MCF 10A (cell line): ENCODE measurements around the gene UBE2D3. TPM values are rescaled to one million over a fixed set of nuclear protein-coding genes. Genes with fewer than 3 reads are reported as not detected.
A peak's percentile ranks its signal among the peaks of the same experiment; 100 is the strongest.

Experiments used
- Bru-seq: library from RNA; stranded (reverse); fragments of 400-500 nt; gene quantifications from one replicate; lab custom pipeline; 2021; lab: Mats Ljungman, UMichigan
- BruChase-seq, 2 experiments: library from RNA; stranded (reverse); fragments of 400-500 nt; gene quantifications; one replicate each; lab custom pipeline; 2021; lab: Mats Ljungman, UMichigan
- BruUV-seq: library from RNA; stranded (reverse); fragments of 400-500 nt; replicated peaks from 2 replicates; lab custom pipeline; 2021; lab: Mats Ljungman, UMichigan
- CTCF ChIA-PET: fragments of 300-600 bp; sonication (Branson Sonifier 250); formaldehyde crosslinking; extraction: SDS; loops from one replicate; lab custom pipeline; 2021; ENCODE audit warnings: antibody characterized with exemption, inconsistent platforms; lab: Yijun Ruan, JAX
- POLR2A ChIA-PET: fragments of 300-600, 350-650 bp; sonication (Branson Sonifier 250); formaldehyde crosslinking; extraction: SDS; loops from one replicate; lab custom pipeline; 2020; ENCODE audit warnings: antibody characterized with exemption, inconsistent platforms; lab: Yijun Ruan, JAX
- DNase-seq: peaks from one replicate; pipeline ENCODE4 v3.0.0-alpha.2; 2018; ENCODE audit not compliant: unreplicated experiment
- H3K27ac Mint-ChIP-seq: one replicate; pipeline ENCODE4 v1.8.0; 2022; ENCODE audit warnings: mild to moderate bottlenecking, low read depth, mixed read lengths; ENCODE audit not compliant: unreplicated experiment
- H3K27me3 Mint-ChIP-seq: one replicate; pipeline ENCODE4 v1.8.0; 2022; ENCODE audit warnings: mixed read lengths; ENCODE audit not compliant: insufficient read depth, unreplicated experiment
- H3K36me3 Mint-ChIP-seq: one replicate; pipeline ENCODE4 v1.8.0; 2022; ENCODE audit warnings: mild to moderate bottlenecking, moderate library complexity, mixed read lengths; ENCODE audit not compliant: insufficient read depth, unreplicated experiment
- H3K4me1 Mint-ChIP-seq: one replicate; pipeline ENCODE4 v1.8.0; 2022; ENCODE audit warnings: mixed read lengths; ENCODE audit not compliant: insufficient read depth, unreplicated experiment
- H3K4me3 Mint-ChIP-seq: one replicate; pipeline ENCODE4 v1.8.0; 2022; ENCODE audit warnings: mild to moderate bottlenecking, moderate library complexity, mixed read lengths; ENCODE audit not compliant: unreplicated experiment
- H3K9me3 Mint-ChIP-seq: one replicate; pipeline ENCODE4 v1.8.0; 2022; ENCODE audit warnings: mixed read lengths; ENCODE audit not compliant: unreplicated experiment
- intact Hi-C: fragments of 100-400 bp; cut with micrococcal nuclease; formaldehyde crosslinking; loops from 2 replicates; pipeline ENCODE4 v1.14.1; 2022
- long read RNA-seq: library from polyadenylated mRNA; stranded (forward); transcript quantifications from one replicate; pipeline ENCODE4 v2.0.0, GENCODE V29; 2022
- total RNA-seq: library from RNA; stranded (reverse); gene quantifications from 2 replicates; pipeline ENCODE4 v1.2.3, GENCODE V29; 2022
- TF ChIP-seq, protein P1 (sequence below): fragments of 200-600 bp; IDR thresholded peaks from one replicate; pipeline ENCODE4 v1.8.0; 2022; ENCODE audit warnings: antibody characterized with exemption, mild to moderate bottlenecking; ENCODE audit not compliant: unreplicated experiment

The UBE2D3 gene
- total RNA-seq (505 and 547 TPM in 2 replicates), Bru-seq, nascent RNA (percentile 98 among the genes with signal in this experiment), BruChase-seq, experiment 1, labeled RNA remaining after a 6-hour chase (percentile 96 among the genes with signal in this experiment), BruChase-seq, experiment 2, labeled RNA remaining after a 2-hour chase (percentile 97 among the genes with signal in this experiment)
- long read RNA-seq, full-length matches to known transcripts, result 1,092 of 1,380 reads
- long read RNA-seq, partial matches to known transcripts, result 140 of 1,380 reads
- long read RNA-seq, other reads (novel, unspliced or antisense), result 148 of 1,380 reads

DNA sequence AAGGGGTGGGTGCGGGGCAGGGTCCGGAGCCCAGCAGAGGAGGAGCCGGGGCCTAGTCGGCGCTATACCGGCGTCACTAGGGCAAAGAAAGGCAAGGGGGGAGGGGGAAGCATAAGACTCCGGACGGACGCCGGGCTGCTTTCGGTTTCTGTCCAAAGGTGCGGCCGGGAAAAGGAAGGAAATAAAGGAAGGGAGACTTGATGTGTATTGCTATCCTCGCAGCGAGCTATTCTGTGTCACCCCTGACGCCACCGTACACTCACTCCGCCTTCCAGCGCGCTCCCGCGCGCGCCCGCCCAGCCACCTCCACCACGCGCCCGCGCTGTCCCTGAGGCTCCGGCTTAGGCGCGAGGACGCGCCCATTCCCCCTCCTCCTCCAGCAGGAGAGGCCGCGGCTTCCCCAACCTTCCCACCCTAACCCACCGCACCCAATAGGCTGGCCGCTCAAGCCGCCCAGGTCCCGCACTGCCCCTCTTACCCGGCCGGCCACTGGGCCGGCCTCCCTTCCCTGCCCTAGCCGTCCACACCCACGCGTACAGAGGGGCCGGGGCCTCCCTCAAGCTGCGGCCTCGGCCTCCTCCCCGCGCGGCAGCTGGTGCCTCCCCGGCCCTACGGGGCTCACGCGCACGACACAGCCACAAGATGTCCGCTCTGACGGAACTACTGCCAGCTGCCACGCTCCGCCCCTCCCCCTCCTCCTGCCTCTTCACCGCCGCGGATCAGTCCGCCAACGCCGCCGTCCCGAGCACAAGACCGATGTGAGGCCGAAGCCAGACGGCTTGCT lies at the start of gene UBE2D3:
TSS of gene UBE2D3 (minus strand) at position 662 of the 784 bp plus-strand sequence. CDS start 1,043 bp downstream, outside the sequence.
- intact Hi-C loops, result loop anchor here (1.0 to 5.0 kb wide), 5 partner anchors 143 to 380 kb away; partner anchors contain the start of genes NFKB1 and SLC9B2
- Mint-ChIP-seq H3K27ac (no peak within 1 kb of the TSS), H3K9me3 (no peaks in the 10 kb centered on the region), H3K4me3 (no peak within 1 kb of the TSS), H3K27me3 (no peaks in the 10 kb centered on the region), H3K4me1 (peaks cover 11% of the 10 kb centered on the region), H3K36me3 (peaks cover 5% of the 10 kb centered on the region)
- ChIA-PET POLR2A (interaction anchor here (0.6 to 9.5 kb wide), 72 partner anchors 10 to 1291 kb away, joined by 3 to 287 read pairs (median 5); partner anchors contain the start of genes BDH2, CISD2, MANBA and NFKB1), CTCF (interaction anchor here (0.9 to 3.6 kb wide), 8 partner anchors 11 to 326 kb away, joined by 3 to 16 read pairs (median 6); partner anchors contain the start of genes CISD2 and NFKB1)
- TF ChIP-seq, protein P1, sequence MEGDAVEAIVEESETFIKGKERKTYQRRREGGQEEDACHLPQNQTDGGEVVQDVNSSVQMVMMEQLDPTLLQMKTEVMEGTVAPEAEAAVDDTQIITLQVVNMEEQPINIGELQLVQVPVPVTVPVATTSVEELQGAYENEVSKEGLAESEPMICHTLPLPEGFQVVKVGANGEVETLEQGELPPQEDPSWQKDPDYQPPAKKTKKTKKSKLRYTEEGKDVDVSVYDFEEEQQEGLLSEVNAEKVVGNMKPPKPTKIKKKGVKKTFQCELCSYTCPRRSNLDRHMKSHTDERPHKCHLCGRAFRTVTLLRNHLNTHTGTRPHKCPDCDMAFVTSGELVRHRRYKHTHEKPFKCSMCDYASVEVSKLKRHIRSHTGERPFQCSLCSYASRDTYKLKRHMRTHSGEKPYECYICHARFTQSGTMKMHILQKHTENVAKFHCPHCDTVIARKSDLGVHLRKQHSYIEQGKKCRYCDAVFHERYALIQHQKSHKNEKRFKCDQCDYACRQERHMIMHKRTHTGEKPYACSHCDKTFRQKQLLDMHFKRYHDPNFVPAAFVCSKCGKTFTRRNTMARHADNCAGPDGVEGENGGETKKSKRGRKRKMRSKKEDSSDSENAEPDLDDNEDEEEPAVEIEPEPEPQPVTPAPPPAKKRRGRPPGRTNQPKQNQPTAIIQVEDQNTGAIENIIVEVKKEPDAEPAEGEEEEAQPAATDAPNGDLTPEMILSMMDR, result no peak
- no TSS peak for BruUV-seq
- peak; percentile 90 for DNase-seq

DNA sequence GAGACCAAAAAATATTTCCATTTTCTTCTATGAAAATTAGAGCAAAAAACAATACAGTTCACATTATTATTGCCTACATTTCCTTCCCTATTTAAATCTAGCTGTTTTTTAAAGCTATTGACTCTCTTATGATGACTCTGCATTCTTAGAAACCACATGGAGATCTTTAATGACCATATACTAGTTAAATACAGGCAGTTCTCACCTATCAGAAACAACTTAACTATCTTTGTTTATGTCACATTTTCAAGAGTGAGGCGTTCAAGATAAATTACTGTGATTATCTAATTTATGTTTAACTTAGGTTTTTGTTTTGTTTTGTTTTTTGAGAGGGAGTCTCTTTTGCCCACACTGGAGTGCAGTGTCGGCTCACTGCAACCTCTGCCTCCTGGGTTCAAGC lies 44.4 kb upstream of the UBE2D3 start:
- Mint-ChIP-seq H3K27me3 (no peaks in the 10 kb centered on the region), H3K27ac (peak overlapping the region; percentile 98), H3K9me3 (no peaks in the 10 kb centered on the region), H3K36me3 (peaks cover 23% of the 10 kb centered on the region), H3K4me1 (peaks cover 28% of the 10 kb centered on the region), H3K4me3 (peak overlapping the region; percentile 8)
- BruUV-seq, result no TSS peak
- ChIA-PET POLR2A (interaction anchor here (1.7 to 4.0 kb wide), 2 partner anchors 45 to 55 kb away, joined by 5 to 40 read pairs; partner anchors contain the start of gene UBE2D3), CTCF (interaction anchor here (0.6 to 1.6 kb wide), 2 partner anchors 55 to 251 kb away, joined by 5 read pairs; no protein-coding TSS in a partner anchor)
- intact Hi-C loops, result no loop called here
- TF ChIP-seq, protein P1, result no peak
- DNase-seq, result no peak

DNA sequence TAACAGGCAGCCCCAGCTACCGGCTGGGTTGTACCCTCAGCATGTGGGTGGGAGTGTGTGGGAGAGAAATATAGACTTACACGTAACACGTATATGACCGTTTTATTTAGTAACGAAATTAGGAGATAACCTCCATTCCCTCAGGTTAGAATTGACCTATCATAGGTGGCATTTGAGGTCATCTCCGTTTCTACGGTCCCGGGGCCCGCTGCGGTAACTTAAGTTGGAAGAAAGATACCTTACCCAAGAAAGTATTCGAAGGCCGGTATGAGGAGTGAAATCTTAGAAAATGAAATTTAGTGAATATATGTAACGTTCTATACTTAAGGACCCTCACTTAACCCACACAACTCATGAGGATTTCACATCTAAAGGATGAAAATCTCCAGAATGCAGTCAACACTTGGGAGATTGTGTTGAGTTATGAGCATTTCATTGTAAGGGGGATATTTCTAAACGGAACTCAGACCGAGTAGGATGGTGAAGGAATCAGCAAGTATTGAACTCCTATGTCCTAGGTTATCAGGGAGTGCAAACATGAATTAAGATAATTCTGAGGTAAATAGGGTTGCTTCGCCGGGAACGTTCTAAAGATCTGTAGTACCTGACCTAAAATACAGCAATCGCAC lies 42.3 kb upstream of the UBE2D3 start:
- peaks cover 23% of the 10 kb centered on the region for H3K4me1 Mint-ChIP-seq
- DNase-seq, result no peak
- H3K9me3 Mint-ChIP-seq, result no peaks in the 10 kb centered on the region
- TSS peak; percentile 58 for BruUV-seq
- CTCF ChIA-PET, result interaction anchor here (0.6 to 2.6 kb wide), 4 partner anchors 42 to 465 kb away, joined by 3 to 16 read pairs (median 6); partner anchors contain the start of gene UBE2D3
- intact Hi-C loops, result loop anchor here (1.0 to 5.0 kb wide), 3 partner anchors 44 to 247 kb away; no protein-coding TSS in a partner anchor
- H3K27ac Mint-ChIP-seq, result peak overlapping the region; percentile 98
- TF ChIP-seq, protein P1, result no peak
- POLR2A ChIA-PET, result interaction anchor here (0.6 to 5.4 kb wide), 37 partner anchors 11 to 439 kb away, joined by 3 to 287 read pairs (median 5); partner anchors contain the start of genes BDH2, MANBA, NFKB1 and SLC9B1
- H3K36me3 Mint-ChIP-seq, result peaks cover 22% of the 10 kb centered on the region
- peak overlapping the region; percentile 98 for H3K4me3 Mint-ChIP-seq
- H3K27me3 Mint-ChIP-seq, result no peaks in the 10 kb centered on the region
